Measurements from ENCODE around the gene LRRTM2. TPM values are rescaled to one million over a fixed set of nuclear protein-coding genes. Genes with fewer than 3 reads are reported as not detected.

LRRTM2 gene
- total RNA-seq, 1 donor from 2014 or later, result not detected

DNA sequence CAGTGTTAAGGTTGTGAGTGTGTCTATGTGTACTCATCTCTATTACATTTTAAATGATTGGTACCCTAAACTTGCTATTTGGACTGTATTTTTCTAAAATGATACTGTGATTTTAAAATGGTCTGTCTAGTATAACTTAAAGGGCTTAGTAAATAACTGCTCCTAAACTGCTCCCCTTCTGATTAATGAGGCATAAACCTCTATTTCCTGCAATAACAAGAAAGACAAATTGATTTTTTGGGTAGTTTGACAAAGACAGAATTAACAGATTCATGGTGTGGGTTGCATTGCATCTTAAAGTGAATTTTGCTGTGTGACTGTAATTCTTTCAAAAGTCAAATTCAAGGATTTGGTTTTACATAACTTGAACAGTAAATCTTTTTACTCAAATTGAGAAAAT lies 8.1 kb upstream of the LRRTM2 start:
- no peak for DNase-seq (ENCODE audit: low spot score)

DNA sequence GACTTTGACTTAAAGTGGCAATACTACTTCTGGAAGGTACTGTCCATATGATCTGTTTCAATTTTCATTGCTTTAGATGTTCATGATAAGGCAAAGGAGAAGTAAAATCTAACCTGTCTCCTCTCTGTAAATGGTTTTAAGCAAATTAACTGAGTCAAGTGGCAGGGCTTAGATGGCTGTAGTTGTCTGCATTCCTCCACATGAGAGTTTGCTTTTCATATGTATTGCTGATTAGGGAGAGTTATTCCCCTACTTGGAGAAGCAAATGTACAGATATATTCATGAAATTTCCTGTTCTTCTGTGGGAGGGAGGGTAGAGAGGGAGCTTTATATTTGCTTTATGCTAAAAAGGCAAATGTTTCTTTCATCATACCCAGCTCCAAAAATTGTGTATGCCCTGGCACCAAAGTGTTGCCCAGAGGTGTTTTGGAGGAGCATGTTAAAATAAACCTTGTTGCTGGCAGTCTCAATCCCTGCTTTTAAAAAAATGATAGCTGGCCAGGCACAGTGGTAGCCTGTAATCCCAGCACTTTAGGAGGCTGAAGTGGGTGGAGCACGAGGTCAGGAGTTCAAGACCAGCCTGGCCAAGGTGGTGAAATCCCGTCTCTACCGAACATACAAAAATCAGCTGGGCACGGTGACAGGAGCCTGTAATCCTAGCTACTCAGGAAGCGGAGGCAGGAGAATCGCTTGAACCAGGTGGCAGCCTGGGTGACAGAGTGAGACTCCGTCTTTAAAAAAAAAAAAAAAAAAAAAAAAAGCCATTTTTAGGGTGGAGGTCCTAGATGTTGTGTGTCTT lies 3.5 kb upstream of the LRRTM2 start:
- no peak for DNase-seq (ENCODE audit: low spot score)

DNA sequence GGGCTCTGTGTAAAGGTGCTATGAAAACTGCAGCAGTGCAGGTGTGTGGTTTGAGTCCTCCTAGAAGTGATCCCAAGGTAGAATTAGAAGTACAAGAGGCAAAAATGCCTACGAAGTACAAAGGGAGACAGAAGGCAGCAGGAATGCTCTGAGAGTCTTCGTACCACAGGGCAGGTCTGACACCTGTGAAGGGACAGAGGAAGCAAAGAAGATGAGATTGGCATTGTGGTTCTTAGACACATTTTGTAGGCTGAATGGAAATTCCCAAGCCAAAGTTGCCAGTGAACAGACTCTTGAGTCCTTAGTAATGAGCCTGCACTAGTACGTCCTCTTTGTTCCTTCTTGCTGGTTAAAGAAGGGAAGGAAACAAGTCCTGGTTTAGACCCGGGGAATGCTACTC lies 1.7 kb upstream of the LRRTM2 start:
- no peak for DNase-seq (ENCODE audit: low spot score)

DNA sequence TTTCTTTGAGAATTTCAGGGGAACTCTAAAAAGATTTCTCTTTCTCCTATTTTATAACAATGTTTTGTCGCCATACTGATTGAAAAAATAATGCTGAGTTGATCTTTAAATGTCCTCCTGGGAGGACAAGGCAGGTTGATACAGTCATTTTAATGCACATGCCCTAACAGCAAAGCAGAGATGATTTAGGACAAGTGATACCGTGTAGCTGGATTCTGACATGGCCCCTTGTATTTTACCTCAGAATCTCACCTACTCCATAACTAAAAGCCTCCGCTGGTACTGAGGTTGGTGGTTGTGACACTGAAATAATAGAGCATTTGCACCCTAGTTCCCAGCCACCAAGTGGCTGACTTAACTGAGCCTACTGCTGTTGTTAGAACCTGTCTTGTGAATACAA lies 811 bp upstream of the LRRTM2 start:
- DNase-seq (ENCODE audit: low spot score), result no peak

DNA sequence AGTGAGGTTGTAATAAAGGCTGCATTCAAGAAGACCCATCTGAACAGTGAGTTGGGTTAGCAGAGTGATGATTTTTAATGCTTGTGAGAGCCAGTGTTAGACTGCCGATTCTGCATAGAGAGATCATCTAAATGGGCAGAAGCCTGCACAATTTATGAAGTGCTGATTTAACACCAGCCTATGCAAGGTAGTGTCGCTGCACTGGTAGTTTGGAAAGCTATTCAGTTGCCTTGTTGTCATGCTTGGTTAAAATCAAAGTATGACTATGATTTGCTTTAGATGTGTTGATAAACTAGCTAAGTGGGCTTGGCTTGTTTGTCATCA lies 379 bp upstream of the LRRTM2 start:
- no peak for DNase-seq (ENCODE audit: low spot score)

DNA sequence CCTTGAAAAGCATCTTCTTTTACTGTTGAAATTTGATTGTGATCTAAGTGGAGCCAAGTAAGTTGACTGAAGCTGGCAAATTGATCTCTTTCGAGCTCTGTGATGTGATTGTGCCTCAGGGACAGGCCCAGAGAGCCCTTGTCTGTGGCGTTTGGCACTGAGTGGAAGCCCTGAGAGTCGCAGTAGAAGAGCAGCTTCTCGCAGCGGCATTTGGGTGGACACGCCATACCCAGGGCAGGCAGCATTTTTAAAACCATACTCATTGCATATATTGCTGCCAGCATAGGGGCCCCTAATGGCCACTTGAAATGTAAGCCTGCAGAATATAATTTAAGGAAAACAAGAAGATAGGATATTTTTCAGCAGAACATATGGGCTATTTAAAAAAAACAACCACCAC lies 894 bp downstream of the LRRTM2 start:
- no peak for DNase-seq (ENCODE audit: low spot score)

DNA sequence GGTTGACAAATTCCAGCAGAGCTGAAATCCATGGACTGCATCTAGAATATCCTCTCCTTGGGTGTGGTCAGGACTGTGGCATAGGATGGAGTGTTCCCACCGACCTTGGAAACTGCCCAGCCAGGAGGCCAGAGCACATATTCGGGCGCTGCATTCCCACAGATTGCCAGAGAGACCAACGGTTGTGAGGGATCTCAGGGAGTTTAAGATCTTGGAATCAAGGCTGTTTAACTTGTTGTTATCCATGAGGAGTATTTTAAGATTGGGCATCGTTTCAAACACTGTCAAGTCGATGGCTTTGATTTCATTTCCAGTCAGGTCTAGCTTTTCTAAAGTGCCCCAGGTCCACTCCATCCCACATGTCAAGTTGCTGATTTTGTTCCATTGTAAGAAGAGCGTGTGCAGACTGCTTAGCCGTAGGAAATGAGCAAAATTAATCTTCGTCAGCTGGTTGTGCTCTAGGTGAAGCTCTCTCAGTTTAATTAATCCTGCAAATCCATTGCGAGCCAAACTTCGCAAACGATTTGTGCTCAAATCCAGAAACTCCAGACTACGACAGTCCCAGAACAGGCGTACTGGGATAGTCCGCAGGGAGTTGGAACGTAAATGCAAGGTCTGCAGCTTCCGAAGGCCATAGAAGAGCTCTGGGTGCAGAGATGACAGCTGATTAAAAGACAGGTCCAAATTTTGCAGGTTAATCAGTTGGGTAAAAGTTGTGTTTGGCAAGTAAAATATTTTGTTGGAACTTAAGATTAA lies 1.5 kb downstream of the LRRTM2 start:
- DNase-seq (ENCODE audit: low spot score), result no peak

DNA sequence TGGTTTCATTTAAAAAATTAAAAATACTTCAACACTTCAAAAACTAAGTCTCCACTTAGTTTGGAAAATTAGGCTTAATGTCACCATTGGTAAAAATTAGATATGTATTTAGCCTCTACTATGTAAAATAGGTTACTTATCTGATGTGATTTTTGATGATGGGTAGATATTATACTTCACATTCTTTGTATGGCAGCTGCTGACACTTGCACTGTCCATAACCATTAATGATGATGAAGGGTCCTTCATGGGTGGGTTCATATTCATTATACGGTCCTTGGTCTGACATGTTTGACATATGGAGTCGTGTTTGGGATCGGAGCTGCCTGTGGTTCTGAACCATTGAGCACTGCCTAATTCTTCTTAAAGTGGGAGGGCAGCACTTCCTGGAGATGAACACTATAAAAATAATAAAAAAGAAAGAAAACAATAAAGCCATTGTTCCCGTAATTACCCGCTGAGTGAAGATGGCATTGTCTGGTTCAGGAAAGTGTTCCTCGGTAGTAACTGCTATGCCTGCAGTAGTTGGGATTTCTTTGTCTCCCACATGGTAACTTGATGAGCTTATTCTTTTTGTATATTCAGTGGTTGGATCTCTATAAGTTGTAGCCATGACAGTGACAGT lies 2.2 kb downstream of the LRRTM2 start:
- DNase-seq (ENCODE audit: low spot score), result no peak

DNA sequence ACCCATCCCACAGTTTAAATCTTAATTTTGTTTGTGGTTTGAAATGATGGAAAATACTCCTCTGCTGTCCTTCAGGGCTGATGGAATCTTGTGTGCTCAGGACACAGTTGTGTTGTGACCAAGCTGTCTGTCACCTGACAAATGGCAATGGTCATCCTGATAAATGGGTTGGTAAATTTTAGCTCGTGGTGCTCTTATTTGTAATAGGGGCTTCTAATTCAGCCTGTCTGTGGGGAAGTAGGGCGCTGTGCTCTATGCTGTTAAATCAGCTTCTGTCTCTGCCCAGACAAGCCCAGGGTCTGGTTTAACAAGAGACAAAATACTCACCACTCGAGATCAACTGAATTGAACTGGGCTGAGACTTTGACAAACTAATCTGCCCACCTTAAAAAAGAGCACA lies 4.5 kb downstream of the LRRTM2 start:
- DNase-seq (ENCODE audit: low spot score), result no peak

DNA sequence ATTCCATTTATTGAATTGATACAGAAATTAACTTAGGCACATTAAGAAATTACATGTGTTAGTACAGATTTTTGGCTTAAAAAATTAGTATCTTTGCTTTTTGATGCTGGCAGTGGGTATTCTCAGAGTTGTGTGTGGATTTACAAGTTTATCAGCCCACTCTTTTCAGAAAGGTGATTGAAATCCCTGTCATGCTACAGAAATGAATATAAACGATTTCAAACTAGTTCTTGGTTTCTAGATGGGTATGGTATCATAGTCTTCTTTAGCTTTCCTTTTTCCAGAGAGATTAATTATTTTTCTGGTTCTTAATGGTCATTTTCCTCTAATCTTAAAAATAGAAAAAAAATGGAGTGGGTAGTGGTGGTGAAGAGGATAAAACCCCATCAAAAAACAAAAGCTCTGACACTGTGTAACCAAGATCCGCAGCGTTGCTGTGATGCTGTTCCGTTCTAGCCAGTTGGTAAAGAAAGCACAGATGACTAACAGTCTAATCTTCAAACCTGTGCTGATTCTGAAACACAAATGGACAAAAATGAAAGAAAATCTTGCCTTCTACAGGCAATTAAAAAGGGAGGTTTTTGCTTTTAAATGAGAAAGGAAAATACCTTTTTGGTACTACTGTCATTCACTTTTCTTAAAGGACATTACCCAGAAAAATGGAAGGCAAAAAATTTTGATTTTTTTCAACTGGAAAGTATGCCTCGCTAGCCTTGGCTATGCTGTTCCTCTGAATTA lies 5.2 kb downstream of the LRRTM2 start:
- no peak for DNase-seq (ENCODE audit: low spot score)

DNA sequence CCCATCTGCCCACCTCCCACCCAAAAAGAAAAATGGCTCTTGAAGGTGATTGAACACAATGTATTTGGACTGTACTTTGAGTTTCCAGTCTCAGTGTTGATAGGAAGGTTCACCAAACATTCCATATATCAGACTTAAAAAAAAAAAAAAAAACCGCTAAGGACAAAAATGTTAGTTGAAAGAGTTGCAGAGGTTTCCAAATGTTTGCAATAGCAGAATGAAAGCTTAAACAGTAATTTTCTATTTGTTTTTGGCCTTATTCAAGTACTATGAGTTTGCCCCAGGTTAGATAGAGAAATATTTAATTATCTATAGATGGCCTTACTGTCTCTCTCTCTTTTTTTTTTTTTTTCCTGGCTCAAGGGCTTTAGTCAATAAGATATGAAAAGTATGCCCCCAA lies 6.1 kb downstream of the LRRTM2 start:
- no peak for DNase-seq (ENCODE audit: low spot score)

DNA sequence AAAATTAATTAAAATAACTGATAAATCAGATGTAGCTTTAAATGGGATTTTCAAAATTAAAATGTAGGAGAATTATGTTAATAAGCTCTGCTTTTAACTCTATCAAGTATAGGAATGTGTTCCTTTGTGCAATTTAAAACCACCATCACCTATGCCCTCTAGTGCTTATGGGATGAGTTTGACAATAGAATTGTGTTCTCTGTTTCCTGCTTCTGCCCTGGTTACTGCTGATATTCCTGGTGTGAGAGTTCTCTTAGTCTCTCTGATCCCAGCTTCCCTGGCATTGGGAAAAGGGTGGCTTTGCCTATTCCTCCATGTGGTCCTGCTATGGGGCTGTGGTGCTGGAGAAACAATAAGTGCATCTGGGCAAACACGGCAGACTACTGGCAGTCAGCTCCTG lies 8.1 kb downstream of the LRRTM2 start:
- no peak for DNase-seq (ENCODE audit: low spot score)

DNA sequence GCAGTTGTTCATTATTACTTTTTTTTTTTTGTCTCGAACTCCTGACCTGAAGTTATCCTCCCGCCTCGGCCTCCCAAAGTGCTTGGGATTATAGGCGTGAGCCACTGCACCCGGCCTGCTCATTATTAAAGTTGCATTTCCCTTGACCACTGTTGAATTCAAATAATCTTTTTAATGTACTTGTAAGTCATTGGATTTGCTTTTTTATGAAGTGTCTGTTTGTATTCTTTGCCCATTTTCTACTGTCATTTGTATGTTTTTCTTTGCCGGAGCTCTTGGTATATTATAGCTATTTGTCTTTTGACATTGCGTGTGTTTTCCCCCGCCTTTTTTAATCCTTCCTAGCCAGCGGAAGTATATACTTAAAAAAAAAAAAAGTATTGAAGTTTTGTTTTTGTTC lies 22.0 kb downstream of the LRRTM2 start:
- no peak for DNase-seq (ENCODE audit: low spot score)

DNA sequence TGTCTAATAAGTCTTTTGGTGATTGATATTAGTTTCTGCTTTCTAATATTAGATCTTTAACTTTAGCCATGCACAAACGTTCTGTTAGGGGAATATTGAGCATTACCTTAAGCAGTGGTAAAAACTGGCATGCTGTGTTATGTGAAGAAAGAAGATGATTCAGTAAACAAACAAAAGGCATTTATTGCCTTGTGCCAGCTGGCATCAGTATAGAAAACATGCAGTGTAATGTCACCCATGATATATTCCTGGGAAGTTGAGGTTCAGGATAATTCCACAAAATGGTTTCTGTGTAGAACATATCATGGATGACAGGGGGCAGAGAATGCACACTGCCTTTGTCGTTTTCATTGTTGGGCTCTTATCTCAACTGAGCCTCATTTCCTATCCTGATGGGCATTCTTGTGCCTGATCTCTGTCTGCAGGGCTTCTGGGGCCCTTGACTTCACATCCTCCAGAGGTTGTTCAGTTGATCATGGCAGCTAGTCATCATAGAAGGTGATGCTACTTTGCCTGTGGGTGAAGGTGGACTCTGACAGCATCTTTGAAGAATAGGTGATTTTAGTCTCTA lies 24.2 kb downstream of the LRRTM2 start:
- DNase-seq (ENCODE audit: low spot score), result no peak

DNA sequence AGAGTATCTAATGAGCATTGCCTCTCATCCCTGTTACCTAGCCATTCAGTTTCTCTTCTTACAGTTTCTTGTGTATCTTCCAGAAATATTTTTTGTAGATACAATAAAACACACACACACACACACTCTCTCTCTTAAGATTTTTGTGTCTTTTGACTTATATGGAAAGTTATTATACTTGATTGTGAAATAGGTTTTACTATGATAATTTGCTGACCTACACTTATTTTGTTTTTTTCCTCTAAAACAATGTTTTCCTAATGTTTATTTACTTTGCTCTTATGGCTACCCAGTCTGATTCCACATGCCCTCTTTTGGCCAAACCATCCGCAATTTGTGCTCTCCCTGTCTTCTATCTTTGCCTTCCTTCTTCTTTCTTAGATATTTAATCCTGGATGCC lies 25.3 kb downstream of the LRRTM2 start:
- DNase-seq (ENCODE audit: low spot score), result no peak

DNA sequence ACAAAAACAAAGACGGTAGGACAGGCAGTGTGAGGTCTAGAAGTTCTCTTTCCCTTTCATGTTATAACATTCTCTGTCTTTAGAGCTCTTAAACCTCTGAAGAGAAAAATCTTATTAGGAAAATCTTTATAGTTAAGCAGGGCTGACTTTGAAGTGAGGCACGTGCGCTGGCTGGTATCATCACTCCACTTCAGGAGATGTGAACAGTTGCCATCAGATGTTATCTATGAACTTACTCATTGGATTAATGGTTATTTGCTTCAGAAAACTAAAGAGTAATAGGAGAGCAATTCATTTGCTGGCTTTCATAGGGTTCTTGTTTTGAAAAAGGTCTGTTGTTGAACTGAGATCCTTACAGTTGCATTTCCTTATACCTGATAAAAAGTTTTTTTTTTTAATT lies 25.7 kb downstream of the LRRTM2 start:
- DNase-seq (ENCODE audit: low spot score), result no peak

DNA sequence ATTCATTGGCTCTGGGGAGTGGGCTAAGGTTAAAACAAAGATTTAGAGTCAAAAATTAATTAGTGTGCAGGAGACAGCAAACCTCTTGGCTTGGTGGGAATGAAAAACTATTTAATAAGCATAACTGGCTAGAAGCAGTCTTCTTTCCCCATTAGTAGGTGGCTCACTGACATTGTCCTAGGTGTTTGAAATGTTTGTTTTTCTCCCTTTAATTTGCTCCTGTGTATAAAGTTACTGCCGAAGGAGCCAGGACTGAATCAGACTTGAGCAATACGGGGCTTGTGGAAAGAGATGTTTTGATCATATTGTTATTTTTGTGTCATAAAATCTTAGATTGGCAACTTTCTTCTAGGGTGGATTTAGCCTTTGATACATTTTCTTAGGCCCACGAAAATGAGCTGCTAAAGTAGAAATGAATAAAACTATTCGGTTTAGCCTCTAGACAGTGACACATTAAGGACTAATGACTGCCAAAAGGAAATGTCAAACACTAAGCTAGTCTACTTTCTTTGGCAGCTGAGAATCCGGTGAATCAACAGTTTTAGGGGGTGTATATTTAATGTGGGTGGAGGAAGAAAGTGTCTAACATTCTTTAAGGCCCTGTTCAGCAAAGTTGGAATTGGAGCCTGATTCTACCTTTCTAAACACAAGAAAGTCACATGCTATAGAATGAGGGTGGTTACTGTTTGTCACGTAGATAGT lies 30.2 kb downstream of the LRRTM2 start:
- DNase-seq (ENCODE audit: low spot score), result no peak

DNA sequence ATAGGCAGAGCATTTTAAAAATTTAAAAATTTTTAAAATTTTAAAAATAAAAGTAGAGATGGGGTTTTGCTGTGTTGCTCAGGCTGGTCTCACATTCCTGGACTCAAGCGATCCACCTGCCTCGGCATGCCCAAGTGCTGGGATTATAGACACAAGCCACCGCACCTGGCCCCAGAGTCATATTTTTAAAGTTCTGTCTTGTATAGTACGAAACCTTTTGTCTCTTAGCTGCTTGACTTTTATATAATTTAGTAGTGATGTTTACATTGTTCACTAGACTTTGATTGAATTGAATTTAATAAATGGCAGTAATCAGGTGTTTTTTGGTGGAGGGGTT lies 31.0 kb downstream of the LRRTM2 start:
- DNase-seq (ENCODE audit: low spot score), result no peak

DNA sequence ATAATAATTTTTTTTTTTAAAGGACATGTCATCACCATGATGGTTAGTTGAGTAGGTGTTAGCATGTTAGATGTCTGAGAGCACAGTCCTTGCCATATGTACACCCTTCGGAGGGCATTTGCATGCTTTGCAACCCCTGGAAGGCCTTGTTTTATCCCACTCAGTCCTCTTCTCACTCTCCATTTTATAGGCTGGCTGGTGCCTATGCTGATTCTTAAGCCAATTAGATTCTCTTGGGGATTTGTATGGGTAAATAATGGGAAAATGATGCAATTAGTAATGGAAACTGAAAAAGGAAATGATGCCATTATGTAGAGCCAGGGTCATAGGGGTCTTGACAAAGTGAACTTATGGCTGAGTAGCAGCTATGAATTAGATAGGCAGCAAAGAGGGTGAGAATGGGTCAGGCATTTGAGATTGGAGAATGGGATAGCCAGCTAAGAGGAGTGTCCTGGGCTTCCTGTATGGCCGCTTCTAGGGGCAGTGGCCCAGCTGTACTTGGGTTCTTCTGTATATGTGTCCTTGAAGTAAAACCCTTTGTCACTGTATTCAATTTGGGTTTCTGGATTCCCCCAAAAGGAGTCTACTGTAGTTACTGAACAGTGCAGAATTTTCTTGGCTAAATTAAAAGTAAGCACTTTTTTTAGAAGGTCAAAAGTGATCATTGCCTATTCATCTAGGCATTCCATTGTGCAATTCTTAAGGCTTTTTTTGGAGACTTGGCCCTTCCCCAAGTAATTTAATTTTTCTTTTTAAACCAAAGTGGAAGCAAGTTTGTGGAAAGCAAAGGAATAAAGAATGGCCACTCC lies 31.6 kb downstream of the LRRTM2 start:
- no peak for DNase-seq (ENCODE audit: low spot score)

DNA sequence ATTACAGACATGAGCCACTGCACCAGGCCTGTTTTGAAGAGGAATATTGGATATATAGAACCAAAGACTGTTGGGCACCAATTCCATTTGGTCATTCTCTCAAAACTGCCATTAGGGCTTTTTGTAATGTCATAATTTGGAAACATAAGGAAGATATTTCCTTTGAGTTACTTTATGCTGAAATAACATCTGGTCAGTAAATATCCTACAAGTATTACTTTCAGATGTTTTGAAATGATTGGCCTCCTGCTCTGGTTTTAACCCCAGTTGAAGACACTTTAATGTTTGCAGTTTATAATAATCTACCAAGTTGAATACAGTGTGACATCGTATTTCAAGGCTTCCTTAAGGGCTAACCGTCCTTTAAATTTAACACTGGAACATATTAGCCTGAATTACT lies 33.6 kb downstream of the LRRTM2 start:
- no peak for DNase-seq (ENCODE audit: low spot score)

DNA sequence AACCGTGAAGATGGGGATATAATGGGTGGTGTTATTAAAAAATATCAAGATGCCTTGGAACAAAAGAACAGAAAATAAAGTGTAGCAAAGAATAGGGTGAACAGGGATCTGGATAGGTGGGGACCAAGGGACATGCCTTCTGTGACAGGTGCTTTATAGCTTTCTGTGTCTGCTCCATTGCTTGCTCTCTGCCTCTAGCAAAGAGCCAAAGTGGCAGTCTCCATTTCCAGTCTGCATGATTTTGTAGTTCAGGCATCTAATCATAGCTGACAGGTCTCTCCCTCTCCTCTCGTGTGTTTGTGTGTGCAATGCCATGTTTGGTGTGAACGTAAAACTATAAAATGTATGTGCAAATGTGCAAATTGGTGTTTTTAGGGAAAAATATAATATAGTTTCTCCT lies 35.0 kb downstream of the LRRTM2 start:
- no peak for DNase-seq (ENCODE audit: low spot score)

Data from ureter (tissue), 1 donor.